Hepatocyte (in vitro differentiated cells): ENCODE data around the gene DLG2. TPM values are rescaled to one million over a fixed set of nuclear protein-coding genes. Genes with fewer than 3 reads are reported as not detected.

Source experiments
- DNase-seq: peaks from one replicate; pipeline ENCODE4 v3.0.0-alpha.2; 2016; ENCODE audit warnings: low spot score
- H2AFZ ChIP-seq: fragments of 200-600 bp; sonication (generic); 2 replicates; pipeline ENCODE4 v1.6.0; 2016; ENCODE audit warnings: antibody characterized with exemption, mild to moderate bottlenecking
- H3K27ac ChIP-seq: fragments of 200-600 bp; sonication (generic); 2 replicates; pipeline ENCODE4 v1.5.1; 2016; ENCODE audit warnings: mild to moderate bottlenecking
- H3K27me3 ChIP-seq: fragments of 200-600 bp; sonication (generic); 2 replicates; pipeline ENCODE4 v1.6.1; 2016
- H3K36me3 ChIP-seq: fragments of 200-600 bp; sonication (generic); replicated peaks from 2 replicates; pipeline ENCODE4 v1.5.1; 2016; ENCODE audit warnings: low read depth; ENCODE audit not compliant: insufficient read depth
- H3K4me1 ChIP-seq: fragments of 200-600 bp; sonication (generic); 2 replicates; pipeline ENCODE4 v1.5.1; 2016; ENCODE audit warnings: mild to moderate bottlenecking, moderate library complexity; ENCODE audit not compliant: insufficient read depth
- H3K4me2 ChIP-seq: fragments of 200-600 bp; sonication (generic); 2 replicates; pipeline ENCODE4 v1.6.0; 2016
- H3K4me3 ChIP-seq: fragments of 200-600 bp; sonication (generic); 2 replicates; pipeline ENCODE4 v1.5.1; 2016; ENCODE audit warnings: mild to moderate bottlenecking
- H3K79me2 ChIP-seq: fragments of 200-600 bp; sonication (generic); 2 replicates; pipeline ENCODE4 v1.6.0; 2017; ENCODE audit warnings: mild to moderate bottlenecking
- H3K9me2 ChIP-seq: fragments of 200-600 bp; sonication (generic); replicated peaks from 2 replicates; pipeline ENCODE4 v1.6.0; 2017; ENCODE audit warnings: mild to moderate bottlenecking; ENCODE audit not compliant: insufficient read depth
- H3K9me3 ChIP-seq: fragments of 200-600 bp; sonication (generic); 2 replicates; pipeline ENCODE4 v1.5.1; 2016; ENCODE audit warnings: low read depth, mild to moderate bottlenecking
- H4K20me1 ChIP-seq: fragments of 200-600 bp; sonication (generic); 2 replicates; pipeline ENCODE4 v1.6.0; 2016; ENCODE audit warnings: mild to moderate bottlenecking; ENCODE audit not compliant: insufficient read depth, poor library complexity, severe bottlenecking
- EZH2 ChIP-seq: fragments of 200-600 bp; sonication (generic); IDR thresholded peaks from 2 replicates; pipeline ENCODE4 v1.6.1; 2016; ENCODE audit warnings: antibody characterized with exemption, mild to moderate bottlenecking, borderline replicate concordance
- EZH2phosphoT487 ChIP-seq: fragments of 200-600 bp; sonication (generic); IDR thresholded peaks from one replicate; pipeline ENCODE4 v1.6.1; 2018; ENCODE audit warnings: antibody characterized with exemption, mild to moderate bottlenecking, low read depth, moderate library complexity; ENCODE audit not compliant: unreplicated experiment, severe bottlenecking
- WGBS: methylation state at CpG from one replicate; pipeline ENCODE4 v1.1.6; 2016; ENCODE audit warnings: low lambda C conversion rate; ENCODE audit errors: missing lambda C conversion rate; 5-methylcytosine and 5-hydroxymethylcytosine counted together
- polyA plus RNA-seq: library from polyadenylated mRNA; unstranded; fragments of >200 nt; fragmentation: Nextera tagmentation; extraction: Ambion mirVana; gene quantifications from 2 replicates; pipeline ENCODE4 v1.2.1, GENCODE V29; 2016
- total RNA-seq: library from RNA; depleted of rRNA; stranded (reverse); fragments of >200 nt; gene quantifications from 2 replicates; pipeline ENCODE4 v1.2.3, GENCODE V29; 2014
- TF ChIP-seq, protein P1 (sequence below): fragments of 200-600 bp; sonication (generic); IDR thresholded peaks from 2 replicates; pipeline ENCODE4 v1.5.1; 2016; ENCODE audit warnings: antibody characterized with exemption, mild to moderate bottlenecking; ENCODE audit not compliant: poor library complexity

The DLG2 gene
- total and polyA plus RNA-seq, 2 experiments from 2014 or later: 2.6 to 6.8 TPM

- Histone ChIP-seq H3K79me2 (no peaks in the 10 kb centered on the region), H3K9me3 (no peaks in the 10 kb centered on the region), H3K36me3 (no peaks in the 10 kb centered on the region), H3K4me2 (no peak overlapping the region), H3K27ac (no peak overlapping the region), H3K27me3 (no peaks in the 10 kb centered on the region), H2AFZ (no peak overlapping the region), H3K4me1 (no peaks in the 10 kb centered on the region), H3K4me3 (no peak overlapping the region), H4K20me1 (no peaks in the 10 kb centered on the region), H3K9me2 (no peaks in the 10 kb centered on the region)
- TF ChIP-seq, protein P1, sequence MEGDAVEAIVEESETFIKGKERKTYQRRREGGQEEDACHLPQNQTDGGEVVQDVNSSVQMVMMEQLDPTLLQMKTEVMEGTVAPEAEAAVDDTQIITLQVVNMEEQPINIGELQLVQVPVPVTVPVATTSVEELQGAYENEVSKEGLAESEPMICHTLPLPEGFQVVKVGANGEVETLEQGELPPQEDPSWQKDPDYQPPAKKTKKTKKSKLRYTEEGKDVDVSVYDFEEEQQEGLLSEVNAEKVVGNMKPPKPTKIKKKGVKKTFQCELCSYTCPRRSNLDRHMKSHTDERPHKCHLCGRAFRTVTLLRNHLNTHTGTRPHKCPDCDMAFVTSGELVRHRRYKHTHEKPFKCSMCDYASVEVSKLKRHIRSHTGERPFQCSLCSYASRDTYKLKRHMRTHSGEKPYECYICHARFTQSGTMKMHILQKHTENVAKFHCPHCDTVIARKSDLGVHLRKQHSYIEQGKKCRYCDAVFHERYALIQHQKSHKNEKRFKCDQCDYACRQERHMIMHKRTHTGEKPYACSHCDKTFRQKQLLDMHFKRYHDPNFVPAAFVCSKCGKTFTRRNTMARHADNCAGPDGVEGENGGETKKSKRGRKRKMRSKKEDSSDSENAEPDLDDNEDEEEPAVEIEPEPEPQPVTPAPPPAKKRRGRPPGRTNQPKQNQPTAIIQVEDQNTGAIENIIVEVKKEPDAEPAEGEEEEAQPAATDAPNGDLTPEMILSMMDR: no peak
- no peak for TF ChIP-seq EZH2phosphoT487
- TF ChIP-seq EZH2: no peak
- 85% methylated on average over 4 of the region's 4 CpGs for WGBS
- no peak for DNase-seq
Observed at GRCh38 chr11:84295815-84296214, 1331.3 kb downstream of the DLG2 start.

- no peaks in the 10 kb centered on the region for H3K79me2 ChIP-seq
- H3K27me3 ChIP-seq: no peaks in the 10 kb centered on the region
- TF ChIP-seq, protein P1: no peak
- TF ChIP-seq EZH2 (no peak), EZH2phosphoT487 (no peak)
- no peaks in the 10 kb centered on the region for H4K20me1 ChIP-seq
- H3K4me2 ChIP-seq: no peak overlapping the region
- no peaks in the 10 kb centered on the region for H3K9me2 ChIP-seq
- no peak for DNase-seq
- H3K9me3 ChIP-seq: no peaks in the 10 kb centered on the region
- H3K27ac ChIP-seq: no peak overlapping the region
- no peaks in the 10 kb centered on the region for H3K36me3 ChIP-seq
- H2AFZ ChIP-seq: no peak overlapping the region
- WGBS: 83% methylated on average over 2 of the region's 2 CpGs
- no peaks in the 10 kb centered on the region for H3K4me1 ChIP-seq
- no peak overlapping the region for H3K4me3 ChIP-seq
Observed at GRCh38 chr11:84292955-84293354, 1334.2 kb downstream of the DLG2 start.

- no peaks in the 10 kb centered on the region for H3K9me2 ChIP-seq
Observed at GRCh38 chr11:84292006-84292405, 1335.1 kb downstream of the DLG2 start.

More at GRCh38 chr11:84292006-84292405, 1335.1 kb downstream of the DLG2 start:
- Histone ChIP-seq H3K4me3 (no peak overlapping the region), H3K4me1 (no peaks in the 10 kb centered on the region), H3K36me3 (no peaks in the 10 kb centered on the region), H2AFZ (no peak overlapping the region), H3K27me3 (no peaks in the 10 kb centered on the region), H3K27ac (no peak overlapping the region), H3K9me3 (no peaks in the 10 kb centered on the region), H4K20me1 (no peaks in the 10 kb centered on the region), H3K4me2 (no peak overlapping the region), H3K79me2 (no peaks in the 10 kb centered on the region)
- WGBS: 83% methylated on average over 4 of the region's 4 CpGs
- DNase-seq: no peak
- TF ChIP-seq EZH2phosphoT487 (no peak), EZH2 (no peak)
- TF ChIP-seq, protein P1: no peak
